ENCODE results near the gene ACTN1.

The ACTN1 gene

DNA sequence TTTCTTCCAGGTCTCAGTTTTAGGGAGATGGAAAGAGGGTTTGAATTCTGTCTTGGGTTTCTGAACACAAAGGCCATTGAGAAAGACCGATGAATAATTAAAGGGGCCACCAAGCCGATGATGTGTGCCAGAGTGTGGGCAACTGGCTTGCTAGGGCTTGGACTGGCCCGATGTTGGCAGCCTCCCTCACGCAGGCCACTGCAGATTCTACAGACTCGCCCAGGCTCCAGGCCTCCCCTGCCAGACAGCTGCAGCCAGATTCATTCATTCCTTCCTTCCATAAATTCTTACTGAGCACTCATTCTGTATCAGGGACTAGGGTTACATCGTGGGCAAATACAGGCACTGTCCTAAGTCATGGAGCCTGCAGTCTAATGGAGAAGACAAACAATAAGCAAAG, 34.9 kb downstream of the ACTN1 start:
- H3K36me3 ChIP-seq (ENCODE audit: insufficient read depth, low read length): no peaks in the 10 kb centered on the region
- no peak overlapping the region for H3K9ac ChIP-seq (ENCODE audit: low read depth, low read length)
- H3K4me1 ChIP-seq (ENCODE audit: insufficient read depth, low read length): peaks cover 59% of the 10 kb centered on the region
- no peaks in the 10 kb centered on the region for H3K9me3 ChIP-seq (ENCODE audit: control insufficient read depth, insufficient read depth, low read length)

DNA sequence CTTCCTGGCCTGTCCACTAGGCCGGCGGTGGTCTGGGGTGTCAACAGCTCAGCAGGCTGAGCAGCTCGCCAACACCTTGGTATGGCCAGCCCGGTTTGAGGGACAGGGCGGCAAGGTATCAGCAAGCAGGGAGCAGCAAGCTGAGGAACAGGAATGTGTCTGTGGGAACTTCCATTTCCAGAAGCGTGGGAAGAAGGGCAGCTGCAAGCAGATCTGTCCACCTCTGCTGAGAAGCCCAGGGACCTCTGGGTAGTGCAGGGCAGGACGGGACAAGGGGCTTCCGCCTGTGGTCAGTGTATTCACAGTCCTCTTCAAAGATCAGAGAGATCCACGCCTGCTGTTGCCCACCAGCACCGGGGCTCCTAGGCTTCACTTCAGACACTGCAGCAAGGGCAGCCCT, 36.0 kb downstream of the ACTN1 start:
- peaks cover 62% of the 10 kb centered on the region for H3K4me1 ChIP-seq (ENCODE audit: insufficient read depth, low read length)
- no peak overlapping the region for H3K9ac ChIP-seq (ENCODE audit: low read depth, low read length)
- no peaks in the 10 kb centered on the region for H3K9me3 ChIP-seq (ENCODE audit: control insufficient read depth, insufficient read depth, low read length)
- H3K36me3 ChIP-seq (ENCODE audit: insufficient read depth, low read length): no peaks in the 10 kb centered on the region

DNA sequence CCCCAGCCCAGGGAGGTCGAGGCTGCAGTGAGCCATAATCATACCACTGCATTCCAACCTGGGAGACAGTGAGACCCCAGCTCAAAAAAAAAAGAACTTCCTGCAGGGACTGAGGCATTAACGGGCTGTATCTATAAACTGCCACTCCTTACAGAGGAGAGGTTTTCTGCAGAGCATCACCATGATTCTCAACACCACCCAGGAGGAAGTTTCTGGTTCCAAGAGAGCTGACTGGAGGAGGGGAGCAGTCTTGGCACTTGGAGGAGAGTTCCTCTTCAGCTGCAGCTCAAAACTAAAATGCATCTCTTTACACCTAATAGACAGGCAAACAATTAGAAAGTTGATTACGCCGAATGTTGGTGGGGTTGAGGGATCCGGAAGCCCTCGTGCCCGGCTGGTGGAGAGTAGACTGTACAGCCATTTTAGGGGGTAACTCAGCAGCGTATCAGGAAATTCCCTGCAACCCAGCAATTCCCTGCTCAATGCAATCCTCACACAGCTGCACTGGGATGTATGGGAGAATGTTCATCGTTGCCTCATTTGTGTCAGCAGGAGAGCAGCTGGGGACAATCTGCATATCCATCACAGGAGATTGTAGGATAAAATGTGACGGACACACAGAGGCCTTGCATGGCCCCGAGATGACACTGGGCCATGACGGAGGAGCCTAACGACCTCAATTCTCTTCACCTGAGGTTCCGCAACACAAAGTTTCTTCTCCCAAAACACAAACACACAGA, 36.6 kb downstream of the ACTN1 start:
- no peaks in the 10 kb centered on the region for H3K9me3 ChIP-seq (ENCODE audit: control insufficient read depth, insufficient read depth, low read length)
- no peak overlapping the region for H3K9ac ChIP-seq (ENCODE audit: low read depth, low read length)
- no peaks in the 10 kb centered on the region for H3K36me3 ChIP-seq (ENCODE audit: insufficient read depth, low read length)
- peaks cover 66% of the 10 kb centered on the region for H3K4me1 ChIP-seq (ENCODE audit: insufficient read depth, low read length)

DNA sequence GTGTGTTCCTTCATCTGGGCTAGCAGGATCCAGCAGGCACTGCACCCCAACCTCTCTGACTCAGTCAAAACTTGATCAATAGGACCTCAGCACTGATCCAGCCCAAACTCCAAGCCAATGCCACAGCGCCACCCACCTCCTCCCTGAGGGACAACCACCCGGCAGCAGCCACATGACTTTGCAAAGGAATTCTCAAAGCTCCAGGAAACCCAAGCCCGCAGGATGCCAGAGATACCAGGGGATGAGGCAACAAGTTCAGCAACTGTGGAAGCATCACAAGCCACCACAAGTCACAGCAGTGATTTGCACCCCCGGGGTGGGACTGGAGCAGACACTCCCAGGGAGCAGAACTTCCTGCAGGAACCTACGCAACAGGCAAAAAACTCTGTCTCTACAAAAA, 37.3 kb downstream of the ACTN1 start:
- H3K9me3 ChIP-seq (ENCODE audit: control insufficient read depth, insufficient read depth, low read length): no peaks in the 10 kb centered on the region
- H3K9ac ChIP-seq (ENCODE audit: low read depth, low read length): no peak overlapping the region
- no peaks in the 10 kb centered on the region for H3K36me3 ChIP-seq (ENCODE audit: insufficient read depth, low read length)
- peaks cover 64% of the 10 kb centered on the region for H3K4me1 ChIP-seq (ENCODE audit: insufficient read depth, low read length)

DNA sequence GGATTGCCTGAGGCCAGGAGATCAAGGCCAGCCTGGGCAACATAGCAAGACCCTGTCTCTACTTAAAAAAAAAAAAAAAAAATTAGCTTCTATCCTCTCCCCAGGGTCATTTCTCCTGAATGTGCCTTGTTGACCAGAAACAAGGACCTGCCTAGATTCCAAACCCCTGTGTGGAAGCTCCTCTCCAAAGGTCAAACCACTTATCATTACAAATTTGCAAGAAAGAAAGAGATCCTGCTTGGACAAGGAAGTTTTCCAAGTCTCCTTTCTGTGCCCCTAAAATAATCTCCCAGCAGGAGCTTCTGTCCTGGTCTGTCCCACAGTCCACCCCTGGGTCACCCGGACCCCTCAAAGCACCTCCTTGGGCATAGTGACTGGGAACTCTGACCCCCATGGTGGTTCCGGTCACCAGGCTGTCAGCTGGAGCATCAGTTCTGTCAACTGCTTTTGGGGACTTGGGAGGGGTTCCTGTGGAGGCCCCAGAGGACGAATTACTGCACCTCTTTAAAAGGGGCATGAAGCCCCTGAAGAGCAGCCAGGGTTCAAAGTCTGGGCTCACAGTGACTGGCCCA, 38.4 kb downstream of the ACTN1 start:
- Histone ChIP-seq H3K9ac (ENCODE audit: low read depth, low read length) (no peak overlapping the region), H3K36me3 (ENCODE audit: insufficient read depth, low read length) (no peaks in the 10 kb centered on the region), H3K4me1 (ENCODE audit: insufficient read depth, low read length) (peaks cover 65% of the 10 kb centered on the region), H3K9me3 (ENCODE audit: control insufficient read depth, insufficient read depth, low read length) (no peaks in the 10 kb centered on the region)

DNA sequence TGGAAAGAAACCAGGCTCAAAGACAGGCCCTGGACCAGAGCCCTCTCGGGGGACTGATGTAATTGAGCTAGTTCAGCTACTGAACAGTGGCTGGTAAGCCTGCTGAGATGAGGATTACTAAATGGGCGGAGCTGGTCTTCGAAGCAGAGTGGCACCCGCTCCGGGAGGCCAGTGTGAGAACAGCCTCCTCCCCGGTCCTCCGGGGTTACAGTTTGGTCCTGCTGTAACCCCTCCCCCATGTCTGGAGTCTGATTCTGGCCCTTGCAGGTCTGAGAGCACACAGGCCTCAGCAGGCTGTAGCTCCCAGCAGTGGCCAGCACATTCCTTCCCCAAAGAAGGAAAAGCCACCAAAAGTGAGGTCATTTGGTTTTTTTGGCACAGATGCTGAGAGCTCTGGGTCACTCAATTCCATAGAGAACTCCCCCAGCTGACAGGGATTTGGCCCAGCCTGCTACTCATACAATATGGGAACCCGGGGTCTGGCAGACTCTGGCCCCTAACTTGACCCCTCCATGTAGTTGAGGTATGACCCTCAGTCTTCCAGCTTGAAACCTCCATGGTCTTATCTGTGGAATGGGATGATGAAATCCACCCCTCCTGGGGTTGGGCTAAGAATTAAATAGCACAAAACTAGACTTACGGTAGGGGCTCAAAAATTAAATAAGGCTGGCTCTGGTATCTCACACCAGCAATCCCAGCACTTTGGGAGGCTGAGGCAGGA, 39.0 kb downstream of the ACTN1 start:
- H3K4me1 ChIP-seq (ENCODE audit: insufficient read depth, low read length): peaks cover 62% of the 10 kb centered on the region
- no peaks in the 10 kb centered on the region for H3K36me3 ChIP-seq (ENCODE audit: insufficient read depth, low read length)
- no peaks in the 10 kb centered on the region for H3K9me3 ChIP-seq (ENCODE audit: control insufficient read depth, insufficient read depth, low read length)
- H3K9ac ChIP-seq (ENCODE audit: low read depth, low read length): no peak overlapping the region

DNA sequence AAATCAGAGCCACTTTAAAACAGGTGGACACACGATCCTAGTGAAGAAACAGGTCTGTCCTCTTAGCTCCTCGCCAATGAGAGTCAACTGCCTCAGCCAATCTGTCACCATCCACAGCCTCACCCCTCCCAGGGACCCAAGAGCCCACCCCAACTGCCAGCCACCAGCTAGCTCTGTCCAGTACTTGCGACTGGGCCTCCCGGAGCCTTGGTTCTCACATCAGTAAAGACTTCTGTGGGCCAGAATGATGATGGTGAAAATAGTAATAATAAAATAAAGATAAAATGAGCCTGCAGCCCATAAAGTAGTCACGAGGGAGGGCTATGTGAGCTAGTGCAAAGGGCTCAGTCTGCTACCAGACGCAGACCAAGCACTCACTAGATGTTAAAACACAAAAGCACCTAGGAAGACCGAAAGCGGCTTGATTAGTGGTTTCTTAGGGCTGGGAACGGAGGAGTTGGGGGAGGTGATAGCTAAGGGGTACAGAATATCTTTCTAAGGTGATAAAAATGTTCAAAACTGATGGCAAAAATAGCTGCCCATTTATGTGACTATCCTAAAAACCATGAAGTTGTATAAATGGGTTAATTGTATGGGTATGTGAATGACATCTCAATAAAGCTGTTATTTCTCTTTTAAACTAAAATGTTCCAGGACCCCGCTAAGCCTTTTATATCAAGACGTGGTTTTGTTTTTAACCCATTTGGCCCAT, 39.8 kb downstream of the ACTN1 start:
- no peaks in the 10 kb centered on the region for H3K9me3 ChIP-seq (ENCODE audit: control insufficient read depth, insufficient read depth, low read length)
- H3K9ac ChIP-seq (ENCODE audit: low read depth, low read length): no peak overlapping the region

DNA sequence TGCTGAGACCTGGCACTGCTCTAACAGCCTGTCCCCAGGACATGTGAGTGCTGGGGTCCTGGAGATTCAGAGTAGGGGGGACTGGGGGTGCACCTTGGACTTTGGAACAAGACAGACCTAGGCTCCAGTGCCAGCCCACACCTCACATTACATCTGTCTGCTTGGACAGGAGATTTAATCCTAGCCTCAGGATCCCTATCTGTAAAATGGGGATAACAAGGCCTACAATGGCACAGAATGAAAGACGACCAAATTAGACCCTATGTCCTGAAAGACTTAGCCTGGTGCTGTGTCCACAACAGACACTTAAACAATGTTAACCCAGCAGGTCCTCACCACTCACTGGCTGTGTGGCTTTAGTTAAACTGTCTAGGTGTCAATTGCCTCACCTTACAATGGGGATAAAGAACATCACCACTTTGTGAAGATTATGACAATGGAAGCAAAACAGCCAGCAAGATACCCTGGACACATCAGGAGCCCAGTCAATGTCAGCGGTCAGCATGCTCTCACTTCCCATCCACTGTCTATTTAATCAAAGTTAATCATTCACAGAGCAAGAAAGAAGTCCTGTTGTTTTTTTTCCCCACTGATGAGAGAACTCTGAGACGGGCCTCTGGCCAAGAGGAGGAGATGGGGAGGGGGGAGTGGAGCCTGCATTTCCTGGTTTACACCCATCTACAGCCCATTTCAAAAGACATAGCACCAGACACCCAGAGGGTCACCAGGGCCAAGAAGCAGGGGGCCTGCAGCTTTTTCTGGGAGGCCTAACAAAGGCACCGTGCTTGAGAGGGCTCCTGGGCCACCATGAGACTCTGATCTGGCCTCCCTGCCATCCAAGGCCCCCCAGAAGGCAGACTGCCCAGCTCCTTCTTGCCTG, 40.6 kb downstream of the ACTN1 start:
- no peak overlapping the region for H3K9ac ChIP-seq (ENCODE audit: low read depth, low read length)
- H3K36me3 ChIP-seq (ENCODE audit: insufficient read depth, low read length): no peaks in the 10 kb centered on the region
- H3K9me3 ChIP-seq (ENCODE audit: control insufficient read depth, insufficient read depth, low read length): no peaks in the 10 kb centered on the region
- H3K4me1 ChIP-seq (ENCODE audit: insufficient read depth, low read length): peaks cover 58% of the 10 kb centered on the region

More for the DNA sequence above, 39.8 kb downstream of the ACTN1 start:
- Histone ChIP-seq H3K4me1 (ENCODE audit: insufficient read depth, low read length) (peaks cover 59% of the 10 kb centered on the region), H3K36me3 (ENCODE audit: insufficient read depth, low read length) (no peaks in the 10 kb centered on the region)

DNA sequence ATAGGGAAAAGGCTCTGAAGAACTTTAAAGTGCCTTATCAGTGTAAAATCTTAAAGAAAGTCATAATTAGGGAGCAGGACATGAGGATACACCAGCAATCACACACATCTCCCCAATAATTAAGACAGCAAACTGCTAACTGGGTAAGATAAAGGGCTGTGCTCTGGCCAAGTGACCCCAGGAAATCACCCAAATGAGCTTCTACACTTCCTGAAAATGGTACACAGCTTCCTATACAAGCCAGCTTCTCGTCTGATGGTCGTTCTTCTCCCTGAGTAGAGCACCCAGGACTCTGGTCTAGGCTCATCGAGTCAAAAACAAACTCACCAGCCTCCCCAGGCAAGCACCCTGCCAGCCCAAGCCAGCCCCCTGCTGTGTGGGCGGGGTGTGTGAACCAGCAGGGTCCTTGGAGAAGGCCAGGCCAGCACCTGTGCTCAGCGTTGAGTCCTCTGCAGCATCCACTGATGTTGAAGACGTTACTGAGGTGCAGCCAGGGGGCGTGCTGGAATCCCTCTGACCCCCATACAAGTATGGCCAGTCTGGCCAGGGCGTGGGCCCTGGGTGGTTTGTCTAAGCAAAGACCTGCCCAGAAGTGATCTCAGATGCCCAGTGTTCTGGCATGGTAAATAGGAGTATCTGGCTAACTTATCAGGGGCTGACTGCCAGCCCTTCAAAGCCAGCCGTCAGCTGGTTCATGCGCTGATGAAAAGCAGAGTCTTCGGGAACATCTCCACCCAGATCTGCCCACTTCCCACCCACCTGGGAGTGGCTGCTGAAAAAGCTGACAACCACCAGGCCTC, 41.4 kb downstream of the ACTN1 start:
- Histone ChIP-seq H3K4me1 (ENCODE audit: insufficient read depth, low read length) (peaks cover 50% of the 10 kb centered on the region), H3K36me3 (ENCODE audit: insufficient read depth, low read length) (no peaks in the 10 kb centered on the region), H3K9ac (ENCODE audit: low read depth, low read length) (no peak overlapping the region), H3K9me3 (ENCODE audit: control insufficient read depth, insufficient read depth, low read length) (no peaks in the 10 kb centered on the region)

DNA sequence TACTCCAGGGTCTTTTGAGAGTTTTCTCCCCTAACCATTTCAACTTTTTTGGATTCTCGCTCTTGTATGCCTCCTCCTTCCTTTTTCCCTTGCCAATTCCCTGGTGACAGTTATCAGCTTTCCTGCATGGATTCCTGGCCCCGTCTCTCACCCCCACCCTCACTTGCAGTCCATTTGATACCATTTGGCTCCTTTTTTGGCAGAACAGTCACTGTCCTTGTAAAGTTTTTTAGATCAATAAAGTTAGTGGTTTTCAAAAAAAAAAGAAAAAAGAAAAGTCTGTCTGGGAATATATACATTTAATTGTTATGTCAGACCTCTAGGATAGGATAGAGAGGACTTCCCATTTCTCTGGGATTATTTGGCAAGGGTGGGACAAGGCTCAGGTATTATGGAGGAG, 42.1 kb downstream of the ACTN1 start:
- Histone ChIP-seq H3K9ac (ENCODE audit: low read depth, low read length) (no peak overlapping the region), H3K4me1 (ENCODE audit: insufficient read depth, low read length) (peaks cover 43% of the 10 kb centered on the region), H3K9me3 (ENCODE audit: control insufficient read depth, insufficient read depth, low read length) (no peaks in the 10 kb centered on the region), H3K36me3 (ENCODE audit: insufficient read depth, low read length) (no peaks in the 10 kb centered on the region)

DNA sequence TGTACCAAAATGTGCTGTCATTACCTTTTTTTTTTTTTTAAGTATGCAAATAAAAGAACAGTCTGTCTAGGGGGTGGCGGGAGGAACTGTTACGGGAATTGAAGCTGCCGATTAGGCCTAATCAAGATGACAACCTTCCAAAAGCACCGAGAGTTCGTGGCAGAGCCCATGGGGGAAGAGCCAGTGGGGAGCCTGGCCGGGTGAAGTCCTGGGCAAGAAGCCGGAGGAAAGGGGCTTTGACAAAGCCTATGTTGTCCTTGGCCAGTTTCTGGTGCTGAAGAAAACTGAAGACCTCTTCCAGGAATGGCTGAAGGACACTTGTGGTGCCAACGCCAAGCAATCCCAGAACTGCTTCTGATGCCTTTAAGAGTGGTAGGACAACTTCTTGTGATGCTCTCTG, 42.6 kb downstream of the ACTN1 start:
- no peaks in the 10 kb centered on the region for H3K9me3 ChIP-seq (ENCODE audit: control insufficient read depth, insufficient read depth, low read length)
- H3K9ac ChIP-seq (ENCODE audit: low read depth, low read length): no peak overlapping the region
- peaks cover 40% of the 10 kb centered on the region for H3K4me1 ChIP-seq (ENCODE audit: insufficient read depth, low read length)
- H3K36me3 ChIP-seq (ENCODE audit: insufficient read depth, low read length): no peaks in the 10 kb centered on the region; the same call in 1 of the 2 replicates

DNA sequence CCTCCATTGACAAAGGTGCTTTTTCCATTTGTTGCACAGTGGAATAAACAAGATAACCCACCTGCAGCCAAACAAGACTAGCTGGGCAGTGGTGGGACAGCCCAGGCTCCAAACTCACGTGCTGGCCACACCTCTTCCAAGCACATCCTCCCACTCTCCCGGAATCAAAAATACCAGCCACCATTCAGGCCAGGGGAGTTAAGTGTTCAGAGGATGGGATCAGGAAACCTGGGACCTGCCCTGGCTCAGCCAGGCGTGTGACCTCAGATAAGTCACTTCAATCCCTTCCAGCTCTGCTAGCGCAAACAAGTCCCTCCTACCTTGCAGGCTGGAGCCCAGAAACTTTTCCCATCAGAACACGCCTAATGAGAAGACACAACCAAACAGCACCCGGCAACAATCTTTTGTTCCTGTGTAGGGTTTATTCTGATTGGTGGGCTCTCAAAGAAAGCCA, 43.3 kb downstream of the ACTN1 start:
- H3K36me3 ChIP-seq (ENCODE audit: insufficient read depth, low read length): no peaks in the 10 kb centered on the region; the same call in 1 of the 2 replicates
- H3K9me3 ChIP-seq (ENCODE audit: control insufficient read depth, insufficient read depth, low read length): no peaks in the 10 kb centered on the region
- no peak overlapping the region for H3K9ac ChIP-seq (ENCODE audit: low read depth, low read length)
- H3K4me1 ChIP-seq (ENCODE audit: insufficient read depth, low read length): peaks cover 38% of the 10 kb centered on the region

DNA sequence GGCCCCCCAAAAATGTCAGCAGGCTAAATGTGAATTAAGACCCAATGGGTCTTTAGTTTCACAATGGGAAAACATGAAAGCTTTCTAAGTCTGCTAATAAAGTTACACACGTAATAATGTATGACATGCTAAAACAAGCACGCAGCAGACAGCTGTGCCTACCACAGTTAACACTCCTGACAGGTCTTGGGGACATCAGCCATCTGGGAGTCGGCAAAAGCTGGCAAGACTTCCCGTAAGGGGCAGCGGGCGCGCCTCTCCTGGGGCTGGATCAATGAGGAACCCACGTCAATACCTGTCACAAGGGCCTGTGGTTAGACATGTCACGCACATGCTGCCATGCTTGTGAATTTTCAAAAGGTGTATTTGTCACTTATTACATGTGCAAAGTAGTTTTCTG, 45.0 kb downstream of the ACTN1 start:
- H3K36me3 ChIP-seq (ENCODE audit: insufficient read depth, low read length): no peaks in the 10 kb centered on the region; the same call in 1 of the 2 replicates
- peaks cover 25% of the 10 kb centered on the region for H3K4me1 ChIP-seq (ENCODE audit: insufficient read depth, low read length)
- no peaks in the 10 kb centered on the region for H3K9me3 ChIP-seq (ENCODE audit: control insufficient read depth, insufficient read depth, low read length)
- H3K9ac ChIP-seq (ENCODE audit: low read depth, low read length): no peak overlapping the region
